Right lung (tissue), 10 donors: ENCODE data around the gene CMC1. TPM values are rescaled to one million over a fixed set of nuclear protein-coding genes. Genes with fewer than 3 reads are reported as not detected.
"Not testable (repeated sequence)": the region's sequence is repeated elsewhere in the genome, so short reads cannot be mapped to it uniquely, and the experiment has no call there.

Experiments
- DNase-seq, 2 donors: peaks; one replicate each; pipeline ENCODE4 v3.0.0-alpha.2; 2013
- long read RNA-seq, 8 donors: transcript quantifications; one replicate each; lab custom pipeline, GENCODE V29; 2026
- polyA plus RNA-seq, 5 donors: library from polyadenylated mRNA; unstranded; fragments of 120-200 nt; gene quantifications; one replicate each; pipeline versions ENCODE4 v1.2.1 to v1.2.3, GENCODE V29; 2013; ENCODE audit warnings: inconsistent platforms in 1 of 5, low replicate concordance in 1 of 5; ENCODE audit not compliant: insufficient read length in 5 of 5, insufficient read depth in 1 of 5

CMC1 gene
- polyA plus RNA-seq: 10 to 100 TPM; 25.0 to 32.9 (median 29.8) TPM
- long read RNA-seq, donor 1, full-length matches to known transcripts: 27 of 27 reads
- long read RNA-seq, donor 1, partial matches to known transcripts: 0 of 27 reads
- long read RNA-seq, donor 1, other reads (novel, unspliced or antisense): 0 of 27 reads
- long read RNA-seq, donor 2, full-length matches to known transcripts: 18 of 18 reads
- long read RNA-seq, donor 2, partial matches to known transcripts: 0 of 18 reads
- long read RNA-seq, donor 2, other reads (novel, unspliced or antisense): 0 of 18 reads
- long read RNA-seq, donor 3, full-length matches to known transcripts: 27 of 27 reads
- long read RNA-seq, donor 3, partial matches to known transcripts: 0 of 27 reads
- long read RNA-seq, donor 3, other reads (novel, unspliced or antisense): 0 of 27 reads
- long read RNA-seq, donor 4, full-length matches to known transcripts: 10 of 10 reads
- long read RNA-seq, donor 4, partial matches to known transcripts: 0 of 10 reads
- long read RNA-seq, donor 4, other reads (novel, unspliced or antisense): 0 of 10 reads
- long read RNA-seq, donor 5, full-length matches to known transcripts: 41 of 41 reads
- long read RNA-seq, donor 5, partial matches to known transcripts: 0 of 41 reads
- long read RNA-seq, donor 5, other reads (novel, unspliced or antisense): 0 of 41 reads
- long read RNA-seq, donor 6, full-length matches to known transcripts: 33 of 33 reads
- long read RNA-seq, donor 6, partial matches to known transcripts: 0 of 33 reads
- long read RNA-seq, donor 6, other reads (novel, unspliced or antisense): 0 of 33 reads
- long read RNA-seq, donor 7, full-length matches to known transcripts: 18 of 18 reads
- long read RNA-seq, donor 7, partial matches to known transcripts: 0 of 18 reads
- long read RNA-seq, donor 7, other reads (novel, unspliced or antisense): 0 of 18 reads
- long read RNA-seq, donor 8, full-length matches to known transcripts: 13 of 13 reads
- long read RNA-seq, donor 8, partial matches to known transcripts: 0 of 13 reads
- long read RNA-seq, donor 8, other reads (novel, unspliced or antisense): 0 of 13 reads

- peak; percentile 95 to 96 for DNase-seq
Measured at GRCh38 chr3:28241221-28242160, at the start of gene CMC1. CMC1 (plus strand) TSS chr3:28241619; CDS start chr3:28241794, 175 bp downstream.

- DNase-seq: no peak
Measured at GRCh38 chr3:28198161-28198560, 43.3 kb upstream of the CMC1 start.

GRCh38 chr3:28198974-28199373 is 42.4 kb upstream of the CMC1 start:
- DNase-seq: no peak

GRCh38 chr3:28199643-28200042 is 41.8 kb upstream of the CMC1 start:
- DNase-seq: not testable (repeated sequence)

- not testable (repeated sequence) for DNase-seq
Measured at GRCh38 chr3:28200366-28200848, 41.0 kb upstream of the CMC1 start.

- no peak for DNase-seq
Measured at GRCh38 chr3:28206479-28206878, 34.9 kb upstream of the CMC1 start.

GRCh38 chr3:28207000-28207733 is 34.3 kb upstream of the CMC1 start:
- DNase-seq: no peak

GRCh38 chr3:28210968-28211713 is 30.3 kb upstream of the CMC1 start:
- no peak for DNase-seq

GRCh38 chr3:28212681-28213080 is 28.7 kb upstream of the CMC1 start:
- DNase-seq: no peak

GRCh38 chr3:28215407-28215806 is 26.0 kb upstream of the CMC1 start:
- DNase-seq: no peak

- no peak for DNase-seq
Measured at GRCh38 chr3:28218071-28218916, 23.1 kb upstream of the CMC1 start.

- DNase-seq: no peak
Measured at GRCh38 chr3:28218917-28219198, 22.6 kb upstream of the CMC1 start.

GRCh38 chr3:28224430-28224829 is 17.0 kb upstream of the CMC1 start:
- DNase-seq: no peak

GRCh38 chr3:28226020-28226419 is 15.4 kb upstream of the CMC1 start:
- DNase-seq: no peak

GRCh38 chr3:28228623-28229022 is 12.8 kb upstream of the CMC1 start:
- no peak for DNase-seq

GRCh38 chr3:28232659-28233058 is 8.8 kb upstream of the CMC1 start:
- DNase-seq: no peak

- DNase-seq: no peak
Measured at GRCh38 chr3:28234454-28234853, 7.0 kb upstream of the CMC1 start.

- no peak for DNase-seq
Measured at GRCh38 chr3:28239108-28239507, 2.3 kb upstream of the CMC1 start.

- no peak for DNase-seq
Measured at GRCh38 chr3:28240441-28240840, 978 bp upstream of the CMC1 start.
